IPS-20b (cell line): ENCODE data around the gene LILRB4.
"Not testable (repeated sequence)": the region's sequence is repeated elsewhere in the genome, so short reads cannot be mapped to it uniquely, and the experiment has no call there.

ENCODE experiments used
- H3K27ac ChIP-seq: one replicate; pipeline ENCODE4 v1.5.1; 2013; ENCODE audit warnings: low read length
- H3K27me3 ChIP-seq: 2 replicates; pipeline ENCODE4 v1.6.1; 2013; ENCODE audit warnings: mild to moderate bottlenecking, low read length, inconsistent platforms; ENCODE audit not compliant: insufficient read depth
- H3K36me3 ChIP-seq: 2 replicates; pipeline ENCODE4 v1.6.1; 2013; ENCODE audit warnings: low read depth, mild to moderate bottlenecking, inconsistent platforms, low read length, moderate library complexity; ENCODE audit not compliant: insufficient read depth
- H3K4me1 ChIP-seq: 2 replicates; pipeline ENCODE4 v1.6.1; 2013; ENCODE audit warnings: mild to moderate bottlenecking, control low read depth, inconsistent platforms, low read length, moderate library complexity; ENCODE audit not compliant: insufficient read depth
- H3K4me3 ChIP-seq: 2 replicates; pipeline ENCODE4 v1.5.1; 2013; ENCODE audit warnings: mild to moderate bottlenecking, low read length, inconsistent platforms
- H3K9ac ChIP-seq: 2 replicates; pipeline ENCODE4 v1.6.1; 2013; ENCODE audit warnings: low read depth, mild to moderate bottlenecking, inconsistent platforms, low read length, moderate library complexity
- H3K9me3 ChIP-seq: 2 replicates; pipeline ENCODE4 v1.6.1; 2013; ENCODE audit warnings: mild to moderate bottlenecking, low read depth, low read length, inconsistent platforms; ENCODE audit not compliant: insufficient read depth

LILRB4 gene

GRCh38 chr19:54707962-54708361, 45.2 kb downstream of the LILRB4 start:
- Histone ChIP-seq H3K9ac (no peak overlapping the region), H3K36me3 (no peaks in the 10 kb centered on the region), H3K4me1 (no peaks in the 10 kb centered on the region), H3K27me3 (no peaks in the 10 kb centered on the region), H3K4me3 (no peak overlapping the region), H3K9me3 (peaks cover 71% of the 10 kb centered on the region), H3K27ac (no peak overlapping the region)

DNA sequence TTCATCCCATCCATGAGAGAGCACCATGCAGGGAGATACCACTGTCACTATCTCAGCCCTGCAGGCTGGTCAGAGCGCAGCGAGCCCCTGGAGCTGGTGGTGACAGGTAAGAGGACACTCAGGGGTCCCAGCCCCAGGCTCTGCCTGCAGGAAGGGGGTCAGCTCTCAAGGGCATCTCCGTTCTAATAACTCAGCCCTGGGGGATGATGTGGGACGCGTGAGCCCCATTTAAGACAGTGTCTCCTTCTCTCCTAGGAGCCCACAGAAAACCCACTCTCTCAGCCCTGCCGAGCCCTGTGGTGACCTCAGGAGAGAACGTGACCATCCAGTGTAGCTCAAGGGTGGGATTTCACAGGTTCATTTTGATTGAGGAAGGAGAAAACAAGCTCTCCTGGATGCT, 46.0 kb downstream of the LILRB4 start:
- peaks cover 70% of the 10 kb centered on the region for H3K9me3 ChIP-seq
- H3K4me3 ChIP-seq = no peak overlapping the region
- H3K36me3 ChIP-seq = no peaks in the 10 kb centered on the region
- no peaks in the 10 kb centered on the region for H3K4me1 ChIP-seq
- H3K27ac ChIP-seq = no peak overlapping the region
- H3K9ac ChIP-seq = no peak overlapping the region
- H3K27me3 ChIP-seq = no peaks in the 10 kb centered on the region

- H3K9ac ChIP-seq = no peak overlapping the region
- H3K27ac ChIP-seq = no peak overlapping the region
- H3K4me1 ChIP-seq = no peaks in the 10 kb centered on the region
- H3K9me3 ChIP-seq = peaks cover 69% of the 10 kb centered on the region
- no peak overlapping the region for H3K4me3 ChIP-seq
- H3K27me3 ChIP-seq = no peaks in the 10 kb centered on the region
- H3K36me3 ChIP-seq = no peaks in the 10 kb centered on the region
These were observed 46.6 kb downstream of the LILRB4 start for GRCh38 chr19:54709212-54709948.

- H3K27ac ChIP-seq, H3K4me3 ChIP-seq, H3K4me1 ChIP-seq, H3K27me3 ChIP-seq, H3K9ac ChIP-seq, H3K36me3 ChIP-seq: not testable (repeated sequence)
- H3K9me3 ChIP-seq = peaks cover 69% of the 10 kb centered on the region
These were observed 47.2 kb downstream of the LILRB4 start for GRCh38 chr19:54709956-54710355.
